Sigmoid colon (tissue), 7 donors: ENCODE data around the gene RHCG. TPM values are rescaled to one million over a fixed set of nuclear protein-coding genes. Genes with fewer than 3 reads are reported as not detected.

Source experiments
- DNase-seq: peaks from one replicate; pipeline ENCODE4 v3.0.0-alpha.2; 2019
- H3K27ac ChIP-seq, 4 donors: fragments of 200-600 bp; sonication (generic); one replicate each; pipeline ENCODE4 v1.5.1; 2016 to 2019; ENCODE audit warnings: mild to moderate bottlenecking in 1 of 4
- H3K27me3 ChIP-seq, 3 donors: fragments of 200-600 bp; sonication (generic); one replicate each; pipeline ENCODE4 v1.5.1; 2019; ENCODE audit warnings: mild to moderate bottlenecking in 1 of 3
- H3K36me3 ChIP-seq, 4 donors: fragments of 200-600 bp; sonication (generic); one replicate each; pipeline ENCODE4 v1.5.1; 2016 to 2019
- H3K4me1 ChIP-seq, 4 donors: fragments of 200-600 bp; sonication (generic); one replicate each; pipeline ENCODE4 v1.5.1; 2017 to 2019
- H3K4me3 ChIP-seq, 4 donors: fragments of 200-600 bp; sonication (generic); one replicate each; pipeline ENCODE4 v1.5.1; 2017 to 2019; ENCODE audit warnings: mild to moderate bottlenecking in 2 of 4, moderate library complexity in 1 of 4
- H3K9me3 ChIP-seq, 4 donors: fragments of 200-600 bp in 3 of 4; sonication (generic) in 3 of 4; one replicate each; pipeline versions ENCODE4 v1.5.1 to v1.6.1; 2013 to 2019
- EP300 ChIP-seq, 4 donors: sonication (generic); formaldehyde crosslinking; IDR thresholded peaks; one replicate each; pipeline ENCODE4 v1.6.1; 2017; ENCODE audit warnings: antibody characterized with exemption in 4 of 4
- POLR2A ChIP-seq, 2 donors: fragments of 450-650 bp; IDR thresholded peaks; one replicate each; pipeline ENCODE4 v1.6.1; 2016; ENCODE audit warnings: antibody characterized with exemption in 2 of 2, mild to moderate bottlenecking in 2 of 2, moderate library complexity in 2 of 2
- POLR2AphosphoS5 ChIP-seq, 4 donors: sonication (generic); formaldehyde crosslinking; IDR thresholded peaks; one replicate each; pipeline ENCODE4 v1.6.1; 2017; ENCODE audit warnings: antibody characterized with exemption in 4 of 4
- WGBS, 2 donors: extraction: QIAGEN DNeasy Blood & Tissue Kit; methylation state at CpG; one replicate each; pipeline ENCODE4 v1.1.7; 2013; 5-methylcytosine and 5-hydroxymethylcytosine counted together
- intact Hi-C: fragments of 100-400 bp; cut with DNase I; formaldehyde crosslinking; loops from one replicate; pipeline ENCODE4 v1.15.1; 2023
- polyA plus RNA-seq, 3 donors: library from polyadenylated mRNA; stranded (reverse); fragments of 200-250 nt; gene quantifications; one replicate each; pipeline ENCODE4 v1.2.3, GENCODE V29; 2013
- total RNA-seq, 4 donors: library from RNA; depleted of rRNA; stranded (reverse); fragments of >200 nt; gene quantifications; one replicate each; pipeline ENCODE4 v1.1.0, GENCODE V29; 2016
- TF ChIP-seq, protein P1 (sequence below), 4 experiments: fragments of 450-650 bp in 3 of 4; fragments of 200-600 bp in 1 of 4; IDR thresholded peaks; one replicate each; pipeline ENCODE4 v1.5.1; 2016 to 2019; ENCODE audit warnings: antibody characterized with exemption in 4 of 4, mild to moderate bottlenecking in 3 of 4, moderate library complexity in 2 of 4
- donor health status: healthy with polysubstance abuse.
- donor health status: Bipolar disorder and iron deficiency.
- donor health status: healthy.

The RHCG gene
- total and polyA plus RNA-seq, 7 donors, result 0.47 to 3.0 TPM; not detected in 5

DNA sequence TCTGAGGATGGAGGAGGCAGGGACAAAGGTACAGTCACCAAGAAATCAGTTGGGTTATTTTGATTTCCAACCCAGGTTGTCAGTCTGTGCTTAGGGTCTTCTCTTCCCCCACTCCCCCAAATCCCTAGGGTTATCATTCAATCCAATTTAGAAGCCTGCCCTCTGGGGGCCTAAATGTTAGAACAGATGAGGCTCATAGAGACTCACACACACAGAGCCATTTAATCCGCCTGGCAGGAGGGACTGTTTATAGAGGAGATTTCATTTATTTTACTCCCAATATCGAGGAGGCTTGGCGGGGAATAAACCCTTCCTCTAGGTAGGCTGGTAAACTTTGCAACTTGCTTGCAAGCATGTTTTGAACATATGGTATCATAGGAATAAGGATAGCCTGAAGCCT is 52.8 kb downstream of the RHCG start:
- intact Hi-C loops, result loop anchor here (2.0 to 10.0 kb wide), 2 partner anchors 29 to 111 kb away; no protein-coding TSS in a partner anchor
- no peak overlapping the region for H3K27ac ChIP-seq
- H3K27me3 ChIP-seq, result peaks cover 0 to 2% (median 0%) of the 10 kb centered on the region in 3 donors
- 52 to 62% methylated on average over 3 of the region's 3 CpGs for WGBS, 2 donors
- TF ChIP-seq POLR2AphosphoS5 (IDR thresholded peaks at IDR 0.05), result no peak
- TF ChIP-seq EP300 (IDR thresholded peaks at IDR 0.05), result no peak
- no peak for TF ChIP-seq POLR2A (IDR thresholded peaks at IDR 0.05)
- TF ChIP-seq, protein P1, sequence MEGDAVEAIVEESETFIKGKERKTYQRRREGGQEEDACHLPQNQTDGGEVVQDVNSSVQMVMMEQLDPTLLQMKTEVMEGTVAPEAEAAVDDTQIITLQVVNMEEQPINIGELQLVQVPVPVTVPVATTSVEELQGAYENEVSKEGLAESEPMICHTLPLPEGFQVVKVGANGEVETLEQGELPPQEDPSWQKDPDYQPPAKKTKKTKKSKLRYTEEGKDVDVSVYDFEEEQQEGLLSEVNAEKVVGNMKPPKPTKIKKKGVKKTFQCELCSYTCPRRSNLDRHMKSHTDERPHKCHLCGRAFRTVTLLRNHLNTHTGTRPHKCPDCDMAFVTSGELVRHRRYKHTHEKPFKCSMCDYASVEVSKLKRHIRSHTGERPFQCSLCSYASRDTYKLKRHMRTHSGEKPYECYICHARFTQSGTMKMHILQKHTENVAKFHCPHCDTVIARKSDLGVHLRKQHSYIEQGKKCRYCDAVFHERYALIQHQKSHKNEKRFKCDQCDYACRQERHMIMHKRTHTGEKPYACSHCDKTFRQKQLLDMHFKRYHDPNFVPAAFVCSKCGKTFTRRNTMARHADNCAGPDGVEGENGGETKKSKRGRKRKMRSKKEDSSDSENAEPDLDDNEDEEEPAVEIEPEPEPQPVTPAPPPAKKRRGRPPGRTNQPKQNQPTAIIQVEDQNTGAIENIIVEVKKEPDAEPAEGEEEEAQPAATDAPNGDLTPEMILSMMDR (IDR thresholded peaks at IDR 0.05), result no peak
- DNase-seq, result no peak
- H3K4me1 ChIP-seq, result peaks cover 0 to 3% (median 2%) of the 10 kb centered on the region in 4 donors
- no peaks in the 10 kb centered on the region for H3K36me3 ChIP-seq
- H3K4me3 ChIP-seq, result no peak overlapping the region
- H3K9me3 ChIP-seq, result no peaks in the 10 kb centered on the region

DNA sequence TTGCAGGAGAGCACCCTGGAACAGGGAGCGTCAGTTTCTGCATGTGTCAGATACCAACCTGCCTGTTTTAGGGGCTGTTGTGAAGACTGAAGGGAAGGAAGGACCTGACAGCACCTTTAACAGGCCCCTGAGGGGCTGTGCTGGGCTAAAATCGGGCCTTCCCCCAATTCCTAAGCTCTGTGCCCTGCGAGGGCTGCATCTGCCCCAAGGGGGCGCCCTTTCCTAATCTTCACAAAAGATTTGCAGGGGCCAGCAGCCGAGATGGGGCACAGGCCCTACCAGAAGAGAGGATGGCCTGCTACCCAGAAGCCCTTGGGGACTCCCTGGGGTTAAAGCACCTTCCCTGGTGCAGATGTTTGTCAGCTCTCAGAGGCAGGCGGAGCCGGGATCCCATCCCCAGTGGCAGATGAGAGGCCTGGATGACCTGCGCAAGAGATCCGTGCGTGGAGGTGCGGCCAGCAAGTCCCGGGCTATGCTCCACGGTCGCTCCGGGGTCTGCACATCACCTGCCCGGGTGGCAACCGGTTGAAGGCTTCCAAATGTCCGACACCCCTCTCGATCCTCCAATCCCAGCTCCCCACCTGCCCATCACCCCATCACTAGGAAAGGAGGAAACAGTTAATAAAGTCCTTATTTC is 53.6 kb downstream of the RHCG start:
- TF ChIP-seq POLR2A (IDR thresholded peaks at IDR 0.05) (no peak), EP300 (IDR thresholded peaks at IDR 0.05) (no peak)
- TF ChIP-seq, protein P1 (IDR thresholded peaks at IDR 0.05), result peak in 2 of 4 experiments; percentile 44 to 50
- intact Hi-C loops, result loop anchor here (2.0 to 10.0 kb wide), 2 partner anchors 30 to 112 kb away; no protein-coding TSS in a partner anchor
- H3K27me3 ChIP-seq, result peaks cover 0 to 2% (median 0%) of the 10 kb centered on the region in 3 donors
- DNase-seq, result no peak
- H3K27ac ChIP-seq, result no peak overlapping the region
- no peaks in the 10 kb centered on the region for H3K4me1 ChIP-seq
- H3K9me3 ChIP-seq, result no peaks in the 10 kb centered on the region
- H3K4me3 ChIP-seq, result no peak overlapping the region
- WGBS, 2 donors, result 62 to 64% methylated on average over 19 of the region's 19 CpGs
- H3K36me3 ChIP-seq, result no peaks in the 10 kb centered on the region

DNA sequence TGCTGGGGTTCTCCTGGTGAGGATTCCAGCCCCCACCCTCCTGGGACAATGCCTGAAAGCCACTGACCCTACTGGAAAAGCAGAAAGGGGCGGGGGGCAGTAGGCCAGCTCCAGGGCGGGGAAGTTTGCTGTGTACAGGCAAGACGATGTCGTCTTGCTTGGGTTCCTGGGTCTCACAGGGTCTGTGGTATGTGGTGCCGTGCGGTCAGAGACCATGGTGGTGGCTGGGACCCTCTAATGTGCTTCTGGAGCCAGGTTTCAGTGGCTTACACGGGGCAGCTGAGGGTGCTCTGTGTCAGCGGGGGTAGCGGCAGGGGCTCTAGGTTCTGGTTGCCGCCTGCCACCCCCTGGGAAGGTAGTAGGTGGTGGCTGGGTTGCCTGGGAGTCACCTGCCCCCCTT is 54.2 kb downstream of the RHCG start:
- WGBS, 2 donors, result 85 to 89% methylated on average over 10 of the region's 10 CpGs
- intact Hi-C loops, result loop anchor here (2.0 to 10.0 kb wide), 2 partner anchors 31 to 113 kb away; no protein-coding TSS in a partner anchor
- no peak overlapping the region for H3K27ac ChIP-seq
- no peaks in the 10 kb centered on the region for H3K36me3 ChIP-seq
- DNase-seq, result no peak
- H3K4me3 ChIP-seq, result no peak overlapping the region
- H3K9me3 ChIP-seq, result no peaks in the 10 kb centered on the region
- H3K27me3 ChIP-seq, result peaks cover 0 to 2% (median 0%) of the 10 kb centered on the region in 3 donors
- no peaks in the 10 kb centered on the region for H3K4me1 ChIP-seq
- no peak for TF ChIP-seq POLR2AphosphoS5 (IDR thresholded peaks at IDR 0.05)
- TF ChIP-seq EP300 (IDR thresholded peaks at IDR 0.05), result no peak
- TF ChIP-seq, protein P1 (IDR thresholded peaks at IDR 0.05), result no peak
- TF ChIP-seq POLR2A (IDR thresholded peaks at IDR 0.05), result no peak

DNA sequence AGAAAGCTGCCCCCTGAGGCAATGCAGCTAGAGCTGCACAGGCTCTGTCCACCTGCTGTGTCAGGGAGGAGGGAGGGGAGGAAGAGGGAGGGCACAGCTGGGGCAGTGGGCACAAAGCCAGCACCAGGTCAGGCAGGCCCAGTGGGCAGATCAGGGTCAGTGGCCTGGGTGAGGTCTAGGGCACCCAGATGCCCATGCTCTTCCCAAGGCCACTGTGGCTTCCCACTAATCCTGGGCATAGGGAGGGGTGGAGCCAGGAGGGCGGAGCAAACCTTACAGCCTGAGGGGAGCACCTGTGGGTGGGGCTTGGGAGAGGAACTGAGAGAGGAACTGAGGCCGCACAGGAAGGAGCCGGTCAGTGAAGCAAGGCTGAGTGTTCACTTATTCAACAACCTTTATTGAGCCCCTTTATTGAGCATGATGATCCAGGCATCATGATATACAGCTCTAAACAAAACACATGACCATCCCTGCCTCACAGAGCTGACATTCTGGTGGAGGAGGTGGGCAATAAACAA is 55.0 kb downstream of the RHCG start:
- intact Hi-C loops, result loop anchor here (10.0 kb wide), 1 partner anchor 113 kb away; no protein-coding TSS in a partner anchor
- H3K4me3 ChIP-seq, result no peak overlapping the region
- no peak for DNase-seq
- H3K9me3 ChIP-seq, result no peaks in the 10 kb centered on the region
- H3K27me3 ChIP-seq, result peaks cover 0 to 2% (median 0%) of the 10 kb centered on the region in 3 donors
- WGBS, 2 donors, result 21 to 35% methylated on average over 3 of the region's 3 CpGs
- TF ChIP-seq EP300 (IDR thresholded peaks at IDR 0.05), result no peak
- TF ChIP-seq, protein P1 (IDR thresholded peaks at IDR 0.05), result no peak
- no peak overlapping the region for H3K27ac ChIP-seq
- H3K36me3 ChIP-seq, result no peaks in the 10 kb centered on the region
- H3K4me1 ChIP-seq, result no peaks in the 10 kb centered on the region
